ENCODE results near the gene ARHGEF16. TPM values are rescaled to one million over a fixed set of nuclear protein-coding genes. Genes with fewer than 3 reads are reported as not detected.

The ARHGEF16 gene
- total RNA-seq, 1 donor from 2014 or later = not detected

- TF ChIP-seq, protein P1, sequence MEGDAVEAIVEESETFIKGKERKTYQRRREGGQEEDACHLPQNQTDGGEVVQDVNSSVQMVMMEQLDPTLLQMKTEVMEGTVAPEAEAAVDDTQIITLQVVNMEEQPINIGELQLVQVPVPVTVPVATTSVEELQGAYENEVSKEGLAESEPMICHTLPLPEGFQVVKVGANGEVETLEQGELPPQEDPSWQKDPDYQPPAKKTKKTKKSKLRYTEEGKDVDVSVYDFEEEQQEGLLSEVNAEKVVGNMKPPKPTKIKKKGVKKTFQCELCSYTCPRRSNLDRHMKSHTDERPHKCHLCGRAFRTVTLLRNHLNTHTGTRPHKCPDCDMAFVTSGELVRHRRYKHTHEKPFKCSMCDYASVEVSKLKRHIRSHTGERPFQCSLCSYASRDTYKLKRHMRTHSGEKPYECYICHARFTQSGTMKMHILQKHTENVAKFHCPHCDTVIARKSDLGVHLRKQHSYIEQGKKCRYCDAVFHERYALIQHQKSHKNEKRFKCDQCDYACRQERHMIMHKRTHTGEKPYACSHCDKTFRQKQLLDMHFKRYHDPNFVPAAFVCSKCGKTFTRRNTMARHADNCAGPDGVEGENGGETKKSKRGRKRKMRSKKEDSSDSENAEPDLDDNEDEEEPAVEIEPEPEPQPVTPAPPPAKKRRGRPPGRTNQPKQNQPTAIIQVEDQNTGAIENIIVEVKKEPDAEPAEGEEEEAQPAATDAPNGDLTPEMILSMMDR (IDR thresholded peaks at IDR 0.05) = no peak
- H3K4me3 Mint-ChIP-seq = no peak overlapping the region
- no peak for DNase-seq
- H3K27me3 Mint-ChIP-seq = peaks cover 1% of the 10 kb centered on the region
- H3K9me3 Mint-ChIP-seq = no peaks in the 10 kb centered on the region
- ChIA-PET POLR2A (no interaction called here), CTCF (no interaction called here)
- ATAC-seq (ENCODE audit: low read depth) = no peak
- peaks cover under 1% of the 10 kb centered on the region for H3K4me1 Mint-ChIP-seq
- intact Hi-C loops (cut with micrococcal nuclease) = no loop called here
- no peak overlapping the region for H3K27ac Mint-ChIP-seq
- no peaks in the 10 kb centered on the region for H3K36me3 Mint-ChIP-seq (ENCODE audit: low read depth)
These were observed 6.2 kb downstream of the ARHGEF16 start for GRCh38 chr1:3460672-3461131.

- TF ChIP-seq, protein P1 (IDR thresholded peaks at IDR 0.05) = no peak
- H3K4me3 Mint-ChIP-seq = no peak overlapping the region
- no peaks in the 10 kb centered on the region for H3K36me3 Mint-ChIP-seq (ENCODE audit: low read depth)
- ChIA-PET POLR2A (no interaction called here), CTCF (no interaction called here)
- ATAC-seq (ENCODE audit: low read depth) (no peak), DNase-seq (no peak)
- peaks cover 3% of the 10 kb centered on the region for H3K4me1 Mint-ChIP-seq
- H3K27me3 Mint-ChIP-seq = peaks cover 2% of the 10 kb centered on the region
- H3K27ac Mint-ChIP-seq = no peak overlapping the region
- no peaks in the 10 kb centered on the region for H3K9me3 Mint-ChIP-seq
- intact Hi-C loops (cut with micrococcal nuclease) = no loop called here
These were observed 6.9 kb downstream of the ARHGEF16 start for GRCh38 chr1:3461238-3461933.

DNA sequence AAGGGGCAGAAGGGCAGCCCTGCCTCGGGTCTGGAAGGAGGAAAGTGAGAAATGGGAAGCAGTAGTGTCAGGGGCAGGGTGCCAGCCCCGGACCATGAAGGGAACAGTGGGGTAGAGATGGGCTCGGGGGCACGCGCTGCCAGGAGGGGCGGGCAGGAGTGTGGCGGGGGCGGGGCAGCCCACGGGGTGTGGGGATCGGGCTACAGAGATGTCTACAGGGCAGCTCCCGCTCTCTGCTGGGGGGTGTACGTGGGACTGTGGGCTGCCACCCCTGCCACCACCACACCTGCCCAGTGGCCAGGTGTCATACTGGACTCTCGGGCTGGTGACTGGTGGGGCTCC, 7.4 kb downstream of the ARHGEF16 start:
- CTCF ChIA-PET = no interaction called here
- H3K27ac Mint-ChIP-seq = no peak overlapping the region
- H3K36me3 Mint-ChIP-seq (ENCODE audit: low read depth) = no peaks in the 10 kb centered on the region
- no peaks in the 10 kb centered on the region for H3K9me3 Mint-ChIP-seq
- no peak overlapping the region for H3K4me3 Mint-ChIP-seq
- TF ChIP-seq, protein P1 (IDR thresholded peaks at IDR 0.05) = no peak
- DNase-seq (no peak), ATAC-seq (ENCODE audit: low read depth) (no peak)
- peaks cover 3% of the 10 kb centered on the region for H3K4me1 Mint-ChIP-seq
- POLR2A ChIA-PET = no interaction called here
- H3K27me3 Mint-ChIP-seq = peaks cover 3% of the 10 kb centered on the region
- intact Hi-C loops (cut with micrococcal nuclease) = no loop called here

DNA sequence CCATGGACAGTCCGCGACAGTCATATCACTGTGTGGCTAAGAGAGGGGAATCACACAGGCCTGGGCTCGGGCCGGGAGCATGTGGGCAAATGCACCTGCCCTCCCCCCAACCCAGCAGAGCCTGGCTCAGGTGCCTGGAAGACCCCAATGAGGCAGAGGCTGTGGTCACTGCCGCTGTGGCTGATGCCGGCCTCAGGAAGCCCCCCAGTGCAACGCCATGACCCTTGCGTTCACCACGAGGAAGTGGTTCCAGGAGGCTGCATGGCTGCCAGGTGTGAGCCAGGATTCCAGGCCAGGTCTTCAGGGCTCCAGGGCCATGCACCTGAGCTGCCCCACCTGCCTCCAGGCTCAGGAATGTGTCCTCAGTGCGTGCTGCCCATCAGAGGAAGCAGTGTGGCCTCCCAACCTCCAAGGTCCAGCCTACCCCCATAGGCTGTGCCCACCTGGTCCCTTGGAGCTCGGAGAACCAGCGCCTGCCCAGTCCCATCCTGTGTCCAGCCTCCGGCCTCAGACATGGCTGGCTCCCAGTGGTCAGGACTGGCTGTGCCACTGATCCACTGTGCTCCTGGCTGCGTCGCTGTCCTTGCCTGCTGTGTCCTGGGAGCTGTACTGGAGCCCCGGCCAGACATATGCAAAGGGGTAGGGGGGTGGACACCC, 8.0 kb downstream of the ARHGEF16 start:
- H3K4me3 Mint-ChIP-seq = no peak overlapping the region
- H3K36me3 Mint-ChIP-seq (ENCODE audit: low read depth) = no peaks in the 10 kb centered on the region
- ChIA-PET CTCF (no interaction called here), POLR2A (no interaction called here)
- DNase-seq (no peak), ATAC-seq (ENCODE audit: low read depth) (no peak)
- intact Hi-C loops (cut with micrococcal nuclease) = no loop called here
- TF ChIP-seq, protein P1 (IDR thresholded peaks at IDR 0.05) = no peak
- H3K4me1 Mint-ChIP-seq = peaks cover 3% of the 10 kb centered on the region
- peaks cover 4% of the 10 kb centered on the region for H3K27me3 Mint-ChIP-seq
- no peak overlapping the region for H3K27ac Mint-ChIP-seq
- H3K9me3 Mint-ChIP-seq = no peaks in the 10 kb centered on the region

DNA sequence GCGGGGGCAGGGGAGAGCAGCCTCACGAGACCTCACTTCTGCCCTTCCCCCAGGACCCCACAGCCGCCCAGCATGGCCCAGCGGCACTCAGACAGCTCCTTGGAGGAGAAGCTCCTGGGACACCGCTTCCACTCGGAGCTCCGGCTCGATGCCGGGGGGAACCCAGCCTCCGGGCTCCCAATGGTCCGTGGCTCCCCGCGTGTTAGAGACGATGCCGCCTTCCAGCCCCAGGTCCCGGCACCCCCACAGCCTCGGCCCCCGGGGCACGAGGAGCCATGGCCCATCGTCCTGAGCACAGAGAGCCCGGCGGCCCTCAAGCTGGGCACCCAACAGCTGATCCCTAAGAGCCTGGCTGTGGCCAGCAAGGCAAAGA, 8.5 kb downstream of the ARHGEF16 start:
- ChIA-PET POLR2A (no interaction called here), CTCF (no interaction called here)
- no peaks in the 10 kb centered on the region for H3K36me3 Mint-ChIP-seq (ENCODE audit: low read depth)
- peaks cover 4% of the 10 kb centered on the region for H3K27me3 Mint-ChIP-seq
- TF ChIP-seq, protein P1 (IDR thresholded peaks at IDR 0.05) = no peak
- H3K4me3 Mint-ChIP-seq = no peak overlapping the region
- intact Hi-C loops (cut with micrococcal nuclease) = no loop called here
- ATAC-seq (ENCODE audit: low read depth) (no peak), DNase-seq (no peak)
- no peak overlapping the region for H3K27ac Mint-ChIP-seq
- peaks cover 3% of the 10 kb centered on the region for H3K4me1 Mint-ChIP-seq
- H3K9me3 Mint-ChIP-seq = no peaks in the 10 kb centered on the region

All from activated B cell treated with CpG ODN at 0.5 μM for 24 hours (primary cell).